Measurements from ENCODE around the gene PSMA8.
"Not testable (repeated sequence)": the region's sequence is repeated elsewhere in the genome, so short reads cannot be mapped to it uniquely, and the experiment has no call there.

GRCh38 chr18:26167592-26167991 lies 33.9 kb downstream of the PSMA8 start:
- TF ChIP-seq CTCF (IDR thresholded peaks at IDR 0.05); POLR2AphosphoS5 (IDR thresholded peaks at IDR 0.05; ENCODE audit: low read depth, low read length); TAF1 (IDR thresholded peaks at IDR 0.05; ENCODE audit: borderline replicate concordance, low read depth, low read length); EP300 (IDR thresholded peaks at IDR 0.05; ENCODE audit: borderline replicate concordance in 1 of 2, low read depth in 1 of 2, low read length in 1 of 2); TEAD4 (IDR thresholded peaks at IDR 0.05; ENCODE audit: borderline replicate concordance, insufficient read depth); FOXM1 (IDR thresholded peaks at IDR 0.05; ENCODE audit: low read depth); SMC3 (IDR thresholded peaks at IDR 0.05; ENCODE audit: low read depth, low read length); MEF2A (IDR thresholded peaks at IDR 0.05; ENCODE audit: borderline replicate concordance, low read depth); RXRA (IDR thresholded peaks at IDR 0.05; ENCODE audit: borderline replicate concordance, low read depth); IRF3 (IDR thresholded peaks at IDR 0.05; ENCODE audit: low read depth, low read length): not testable (repeated sequence)
- TF ChIP-seq, protein P1, sequence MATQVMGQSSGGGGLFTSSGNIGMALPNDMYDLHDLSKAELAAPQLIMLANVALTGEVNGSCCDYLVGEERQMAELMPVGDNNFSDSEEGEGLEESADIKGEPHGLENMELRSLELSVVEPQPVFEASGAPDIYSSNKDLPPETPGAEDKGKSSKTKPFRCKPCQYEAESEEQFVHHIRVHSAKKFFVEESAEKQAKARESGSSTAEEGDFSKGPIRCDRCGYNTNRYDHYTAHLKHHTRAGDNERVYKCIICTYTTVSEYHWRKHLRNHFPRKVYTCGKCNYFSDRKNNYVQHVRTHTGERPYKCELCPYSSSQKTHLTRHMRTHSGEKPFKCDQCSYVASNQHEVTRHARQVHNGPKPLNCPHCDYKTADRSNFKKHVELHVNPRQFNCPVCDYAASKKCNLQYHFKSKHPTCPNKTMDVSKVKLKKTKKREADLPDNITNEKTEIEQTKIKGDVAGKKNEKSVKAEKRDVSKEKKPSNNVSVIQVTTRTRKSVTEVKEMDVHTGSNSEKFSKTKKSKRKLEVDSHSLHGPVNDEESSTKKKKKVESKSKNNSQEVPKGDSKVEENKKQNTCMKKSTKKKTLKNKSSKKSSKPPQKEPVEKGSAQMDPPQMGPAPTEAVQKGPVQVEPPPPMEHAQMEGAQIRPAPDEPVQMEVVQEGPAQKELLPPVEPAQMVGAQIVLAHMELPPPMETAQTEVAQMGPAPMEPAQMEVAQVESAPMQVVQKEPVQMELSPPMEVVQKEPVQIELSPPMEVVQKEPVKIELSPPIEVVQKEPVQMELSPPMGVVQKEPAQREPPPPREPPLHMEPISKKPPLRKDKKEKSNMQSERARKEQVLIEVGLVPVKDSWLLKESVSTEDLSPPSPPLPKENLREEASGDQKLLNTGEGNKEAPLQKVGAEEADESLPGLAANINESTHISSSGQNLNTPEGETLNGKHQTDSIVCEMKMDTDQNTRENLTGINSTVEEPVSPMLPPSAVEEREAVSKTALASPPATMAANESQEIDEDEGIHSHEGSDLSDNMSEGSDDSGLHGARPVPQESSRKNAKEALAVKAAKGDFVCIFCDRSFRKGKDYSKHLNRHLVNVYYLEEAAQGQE (IDR thresholded peaks at IDR 0.05; ENCODE audit: low read depth, low read length) = not testable (repeated sequence)

All from SK-N-SH (cell line).